Endothelial cell of umbilical vein (primary cell): ENCODE data around the gene PHAF1. TPM values are rescaled to one million over a fixed set of nuclear protein-coding genes. Genes with fewer than 3 reads are reported as not detected.

Experiments
- BruUV-seq: library from RNA; stranded (reverse); fragments of 400-500 nt; replicated peaks from 2 replicates; lab custom pipeline; 2021; lab: Mats Ljungman, UMichigan
- CTCF ChIA-PET: fragments of 300-600, 350-600 bp; sonication (Branson Sonifier 250); formaldehyde crosslinking; loops from one replicate; lab custom pipeline; 2021; ENCODE audit warnings: antibody characterized with exemption, inconsistent platforms; lab: Charles Lee
- POLR2A ChIA-PET: fragments of 300-600, 350-600 bp; sonication (Branson Sonifier 250); formaldehyde crosslinking; loops from one replicate; lab custom pipeline; 2021; ENCODE audit warnings: antibody characterized with exemption, inconsistent platforms; lab: Charles Lee
- DNase-seq: peaks from one replicate; pipeline ENCODE4 v3.0.0-alpha.2; 2011; ENCODE audit warnings: low read depth, low spot score
- FAIRE-seq: peaks from 2 replicates; lab custom pipeline; 2011; peaks lifted over from hg19 to GRCh38; lab: Jason Lieb, UNC
- H2AFZ ChIP-seq: 2 replicates; pipeline ENCODE4 v1.6.0; 2012; ENCODE audit warnings: low read depth, low read length, control low read depth, inconsistent platforms
- H3K27ac ChIP-seq: 2 replicates; pipeline ENCODE4 v1.5.1; 2011; ENCODE audit warnings: low read depth, mild to moderate bottlenecking, control low read depth, low read length, moderate library complexity; ENCODE audit not compliant: insufficient read depth
- H3K27me3 ChIP-seq, 2 experiments: 2 replicates each; pipeline versions ENCODE4 v1.6.0 to v1.6.1; 2011; ENCODE audit warnings: low read length in 2 of 2, mixed read lengths in 1 of 2; ENCODE audit not compliant: control insufficient read depth in 2 of 2, insufficient read depth in 2 of 2
- H3K36me3 ChIP-seq, 2 experiments: 2 replicates in 1 of 2; 3 replicates in 1 of 2; pipeline ENCODE4 v1.5.1; 2011; ENCODE audit warnings: low read length in 2 of 2, mild to moderate bottlenecking in 1 of 2, moderate library complexity in 1 of 2; ENCODE audit not compliant: control insufficient read depth in 2 of 2, insufficient read depth in 2 of 2; ENCODE audit errors: extremely low read depth in 1 of 2
- H3K4me1 ChIP-seq: 3 replicates; pipeline ENCODE4 v1.5.1; 2011; ENCODE audit warnings: mild to moderate bottlenecking, low read length; ENCODE audit not compliant: control insufficient read depth, insufficient read depth; ENCODE audit errors: extremely low read depth
- H3K4me2 ChIP-seq: 2 replicates; pipeline ENCODE4 v1.6.1; 2011; ENCODE audit warnings: low read length, control low read depth, mixed read lengths; ENCODE audit not compliant: insufficient read depth
- H3K4me3 ChIP-seq, 3 experiments: fragments of 200-600 bp in 1 of 3; sonication (generic), shearing (Covaris generic) in 1 of 3; replicated peaks in 1 of 3; 2 replicates each; pipeline ENCODE4 v1.5.1; 2011 to 2016; ENCODE audit warnings: control low read depth in 3 of 3, low read length in 3 of 3, mild to moderate bottlenecking in 2 of 3, inconsistent platforms in 1 of 3, low read depth in 1 of 3, moderate library complexity in 1 of 3; ENCODE audit not compliant: insufficient read depth in 1 of 3
- H3K79me2 ChIP-seq: 2 replicates; pipeline ENCODE4 v1.6.0; 2012; ENCODE audit warnings: low read length, inconsistent platforms; ENCODE audit not compliant: control insufficient read depth, insufficient read depth
- H3K9ac ChIP-seq: replicated peaks from 2 replicates; pipeline ENCODE3; 2011; ENCODE audit warnings: low read length, control low read depth; ENCODE audit not compliant: insufficient read depth; ENCODE audit errors: extremely low read depth
- H3K9me1 ChIP-seq: replicated peaks from 3 replicates; pipeline ENCODE4 v1.6.0; 2011; ENCODE audit warnings: mild to moderate bottlenecking, low read length; ENCODE audit not compliant: control insufficient read depth, insufficient read depth; ENCODE audit errors: extremely low read depth
- H3K9me3 ChIP-seq: replicated peaks from 2 replicates; pipeline ENCODE4 v1.5.1; 2012; ENCODE audit warnings: low read length, inconsistent platforms; ENCODE audit not compliant: control insufficient read depth, insufficient read depth
- H4K20me1 ChIP-seq: replicated peaks from 2 replicates; pipeline ENCODE3; 2011; ENCODE audit warnings: mild to moderate bottlenecking, low read length; ENCODE audit not compliant: control insufficient read depth, insufficient read depth; ENCODE audit errors: extremely low read depth
- EZH2 ChIP-seq: IDR thresholded peaks from 2 replicates; pipeline ENCODE4 v1.6.1; 2012; ENCODE audit warnings: borderline replicate concordance, low read depth, mild to moderate bottlenecking, moderate library complexity, low read length, inconsistent platforms; ENCODE audit not compliant: severe bottlenecking
- FOS ChIP-seq: IDR thresholded peaks from 2 replicates; pipeline ENCODE4 v1.6.1; 2011; ENCODE audit warnings: mild to moderate bottlenecking, low read length, moderate library complexity, borderline replicate concordance; ENCODE audit not compliant: insufficient read depth
- GATA2 ChIP-seq: IDR thresholded peaks from 2 replicates; pipeline ENCODE4 v1.7.0; 2011; ENCODE audit warnings: low read depth, mild to moderate bottlenecking, moderate library complexity, mixed read lengths, low read length; ENCODE audit not compliant: insufficient read length, insufficient read depth
- JUN ChIP-seq: IDR thresholded peaks from 2 replicates; pipeline ENCODE4 v1.6.1; 2011; ENCODE audit warnings: borderline replicate concordance, low read depth; ENCODE audit not compliant: insufficient read length, insufficient read depth
- MYC ChIP-seq: IDR thresholded peaks from one replicate; pipeline ENCODE4 v1.6.1; 2011; ENCODE audit warnings: mild to moderate bottlenecking, low read depth, low read length
- POLR2A ChIP-seq: IDR thresholded peaks from 2 replicates; pipeline ENCODE4 v1.6.1; 2012; ENCODE audit warnings: low read depth, mild to moderate bottlenecking, control low read depth, low read length
- POLR2AphosphoS5 ChIP-seq: IDR thresholded peaks from 2 replicates; pipeline ENCODE4 v1.6.1; 2012; ENCODE audit warnings: low read depth, mild to moderate bottlenecking, control low read depth, low read length, moderate library complexity; ENCODE audit not compliant: insufficient read depth
- dilution Hi-C: fragments of 300-500 bp; cut with MboI; formaldehyde crosslinking; loops from one replicate; pipeline ENCODE4 v1.15.0; 2019; ENCODE audit warnings: low sequenced_read_pairs; ENCODE audit not compliant: extremely low pct_ligation_motif_present
- intact Hi-C: fragments of 100-400 bp; cut with micrococcal nuclease; formaldehyde crosslinking; loops from one replicate; pipeline ENCODE4 v1.10.0; 2022
- polyA plus RNA-seq, 4 experiments: library from polyadenylated mRNA; depleted of rRNA in 3 of 4; stranded (reverse) in 3 of 4; unstranded in 1 of 4; fragments of >200 nt; gene quantifications; 2 replicates each; pipeline versions ENCODE4 v1.2.1 to v1.2.3, GENCODE V29; 2011 to 2012; ENCODE audit warnings: missing spikeins in 1 of 4
- total RNA-seq: library from RNA; stranded (reverse); gene quantifications from 2 replicates; pipeline ENCODE4 v1.2.3, GENCODE V29; 2021
- TF ChIP-seq, protein P1 (sequence below), 2 donors: IDR thresholded peaks; 1 replicate in 1 of 2; 2 replicates in 1 of 2; pipeline ENCODE4 v1.5.1; 2011; ENCODE audit warnings: low read length in 2 of 2, mild to moderate bottlenecking in 2 of 2, moderate library complexity in 2 of 2, control low read depth in 1 of 2, inconsistent platforms in 1 of 2, low read depth in 1 of 2; ENCODE audit not compliant: insufficient read depth in 1 of 2; ENCODE audit errors: extremely low read depth in 1 of 2
- TF ChIP-seq, protein P2 (sequence below): IDR thresholded peaks from 2 replicates; pipeline ENCODE4 v1.6.1; 2011; ENCODE audit not compliant: insufficient read depth, insufficient read length

PHAF1 gene
- total and polyA plus RNA-seq, 2 donors (not counting 3 experiments of a cell fraction or from before 2014, with no cell fraction given): 18.5 to 21.9 TPM

DNA sequence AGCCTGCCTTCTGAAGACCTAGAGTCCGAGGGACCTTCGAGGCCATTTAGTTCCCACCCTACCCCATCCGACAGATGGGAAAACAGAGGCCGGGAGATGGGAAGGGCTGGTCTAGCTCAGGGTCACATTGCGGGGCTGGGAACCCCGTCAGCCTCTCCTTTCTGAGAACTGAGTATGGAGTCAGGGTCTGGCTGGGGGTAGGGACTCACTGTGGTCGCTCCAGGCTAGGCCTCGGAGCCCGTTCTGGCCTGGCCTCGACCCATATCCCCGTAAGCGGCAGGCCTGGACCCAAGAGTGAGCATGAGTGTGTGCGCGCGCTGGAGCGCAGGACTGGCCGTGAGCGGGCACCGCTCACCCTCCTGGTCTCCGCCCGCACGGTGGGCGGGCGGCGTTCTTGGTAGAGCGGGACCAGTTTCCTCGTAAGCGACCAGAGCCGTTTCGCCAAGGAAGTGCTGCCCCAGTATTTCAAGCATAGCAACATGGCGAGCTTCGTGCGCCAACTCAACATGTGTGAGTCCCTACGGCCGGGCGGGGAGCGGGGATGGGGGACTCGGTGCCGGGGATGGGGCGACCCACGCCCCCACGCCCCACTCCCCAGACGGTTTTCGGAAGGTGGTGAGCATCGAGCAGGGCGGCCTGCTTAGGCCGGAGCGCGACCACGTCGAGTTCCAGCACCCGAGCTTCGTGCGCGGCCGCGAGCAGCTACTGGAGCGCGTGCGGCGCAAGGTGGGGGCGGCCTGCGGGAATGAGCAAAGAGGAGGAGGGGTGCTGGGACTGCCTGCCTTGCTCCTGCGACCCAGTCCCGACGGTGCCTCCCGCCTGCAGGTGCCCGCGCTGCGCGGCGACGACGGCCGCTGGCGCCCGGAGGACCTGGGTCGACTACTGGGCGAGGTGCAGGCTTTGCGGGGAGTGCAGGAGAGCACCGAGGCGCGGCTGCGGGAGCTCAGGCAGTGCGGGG lies 55.7 kb downstream of the PHAF1 start:
- no peaks in the 10 kb centered on the region for H3K9me1 ChIP-seq
- intact Hi-C loops: no loop called here
- H3K79me2 ChIP-seq: no peaks in the 10 kb centered on the region
- peaks cover 19% of the 10 kb centered on the region for H3K4me1 ChIP-seq
- CTCF ChIA-PET: interaction anchor here (1.0 to 3.4 kb wide), 3 partner anchors 8 to 20 kb away, joined by 3 to 23 read pairs (median 6); no protein-coding TSS in a partner anchor
- POLR2A ChIA-PET: interaction anchor here (0.6 to 0.8 kb wide), 3 partner anchors 64 to 397 kb away, joined by 3 to 5 read pairs (median 4); partner anchors contain the start of gene CTCF
- TF ChIP-seq POLR2AphosphoS5 (no peak), EZH2 (peak; percentile 69)
- H3K4me3 ChIP-seq: no peak overlapping the region
- no peak overlapping the region for H2AFZ ChIP-seq
- BruUV-seq: no TSS peak
- no peak for DNase-seq
- H3K27ac ChIP-seq: no peak overlapping the region
- H3K4me2 ChIP-seq: no peak overlapping the region
- H3K36me3 ChIP-seq: no peaks in the 10 kb centered on the region
- H4K20me1 ChIP-seq: no peaks in the 10 kb centered on the region
- peaks cover 36 to 46% of the 10 kb centered on the region in 2 experiments for H3K27me3 ChIP-seq
- H3K9me3 ChIP-seq: no peaks in the 10 kb centered on the region
- H3K9ac ChIP-seq: no peak overlapping the region
- dilution Hi-C loops: no loop called here
- FAIRE-seq: no peak

DNA sequence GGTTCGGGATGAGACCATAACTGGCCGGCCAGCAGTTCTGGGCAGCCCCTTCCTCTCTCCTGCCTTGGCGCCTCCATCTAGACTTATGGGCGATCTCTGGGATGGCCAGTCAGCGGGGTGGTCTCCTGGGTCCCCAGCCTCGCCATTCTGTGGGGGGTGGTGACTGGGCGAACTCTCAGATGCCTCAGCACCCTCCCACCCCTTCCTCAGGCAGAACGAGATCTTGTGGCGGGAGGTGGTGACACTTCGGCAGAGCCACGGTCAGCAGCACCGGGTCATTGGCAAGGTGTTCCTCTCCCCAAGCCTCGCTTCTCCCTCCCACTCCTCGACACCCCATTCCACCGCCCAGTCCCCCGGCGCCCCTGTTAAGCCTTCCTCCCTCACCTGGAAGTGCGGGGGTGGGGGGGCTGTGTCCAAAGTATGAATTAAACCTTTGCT lies 56.4 kb downstream of the PHAF1 start:
- H3K9ac ChIP-seq: no peak overlapping the region
- TF ChIP-seq GATA2 (no peak), POLR2AphosphoS5 (no peak), FOS (no peak), JUN (no peak), POLR2A (no peak), EZH2 (no peak), MYC (no peak)
- TF ChIP-seq, protein P1, sequence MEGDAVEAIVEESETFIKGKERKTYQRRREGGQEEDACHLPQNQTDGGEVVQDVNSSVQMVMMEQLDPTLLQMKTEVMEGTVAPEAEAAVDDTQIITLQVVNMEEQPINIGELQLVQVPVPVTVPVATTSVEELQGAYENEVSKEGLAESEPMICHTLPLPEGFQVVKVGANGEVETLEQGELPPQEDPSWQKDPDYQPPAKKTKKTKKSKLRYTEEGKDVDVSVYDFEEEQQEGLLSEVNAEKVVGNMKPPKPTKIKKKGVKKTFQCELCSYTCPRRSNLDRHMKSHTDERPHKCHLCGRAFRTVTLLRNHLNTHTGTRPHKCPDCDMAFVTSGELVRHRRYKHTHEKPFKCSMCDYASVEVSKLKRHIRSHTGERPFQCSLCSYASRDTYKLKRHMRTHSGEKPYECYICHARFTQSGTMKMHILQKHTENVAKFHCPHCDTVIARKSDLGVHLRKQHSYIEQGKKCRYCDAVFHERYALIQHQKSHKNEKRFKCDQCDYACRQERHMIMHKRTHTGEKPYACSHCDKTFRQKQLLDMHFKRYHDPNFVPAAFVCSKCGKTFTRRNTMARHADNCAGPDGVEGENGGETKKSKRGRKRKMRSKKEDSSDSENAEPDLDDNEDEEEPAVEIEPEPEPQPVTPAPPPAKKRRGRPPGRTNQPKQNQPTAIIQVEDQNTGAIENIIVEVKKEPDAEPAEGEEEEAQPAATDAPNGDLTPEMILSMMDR (IDR thresholded peaks at IDR 0.05; ENCODE audit: extremely low read depth in 1 of 2, insufficient read depth in 1 of 2, low read depth in 1 of 2, low read length in 2 of 2): no peak
- TF ChIP-seq, protein P2, sequence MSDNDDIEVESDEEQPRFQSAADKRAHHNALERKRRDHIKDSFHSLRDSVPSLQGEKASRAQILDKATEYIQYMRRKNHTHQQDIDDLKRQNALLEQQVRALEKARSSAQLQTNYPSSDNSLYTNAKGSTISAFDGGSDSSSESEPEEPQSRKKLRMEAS: no peak
- H4K20me1 ChIP-seq: no peaks in the 10 kb centered on the region
- no peaks in the 10 kb centered on the region for H3K79me2 ChIP-seq
- H3K9me1 ChIP-seq: no peaks in the 10 kb centered on the region
- no peaks in the 10 kb centered on the region for H3K9me3 ChIP-seq
- no peaks in the 10 kb centered on the region for H3K36me3 ChIP-seq
- H2AFZ ChIP-seq: no peak overlapping the region
- DNase-seq (no peak), FAIRE-seq (no peak)
- H3K27ac ChIP-seq: no peak overlapping the region
- dilution Hi-C loops: no loop called here
- H3K4me2 ChIP-seq: no peak overlapping the region
- ChIA-PET POLR2A (interaction anchor here (0.6 kb wide), 1 partner anchor 355 kb away, joined by 4 read pairs; no protein-coding TSS in a partner anchor), CTCF (interaction anchor here (1.0 to 3.4 kb wide), 3 partner anchors 9 to 19 kb away, joined by 3 to 23 read pairs (median 6); no protein-coding TSS in a partner anchor)
- peaks cover 36 to 46% of the 10 kb centered on the region in 2 experiments for H3K27me3 ChIP-seq
- intact Hi-C loops: no loop called here
- BruUV-seq: no TSS peak
- H3K4me3 ChIP-seq: no peak overlapping the region
- peaks cover 24% of the 10 kb centered on the region for H3K4me1 ChIP-seq
